ENCODE data around the gene ACR.

Gene ACR

GRCh38 chr22:50710221-50710620 is 27.8 kb upstream of the ACR start:
- no peaks in the 10 kb centered on the region for H3K4me1 Mint-ChIP-seq (ENCODE audit: low read depth)
- no peak overlapping the region for H3K27ac Mint-ChIP-seq
- H3K4me3 Mint-ChIP-seq, result no peak overlapping the region
- no peaks in the 10 kb centered on the region for H3K27me3 Mint-ChIP-seq
- no peaks in the 10 kb centered on the region for H3K36me3 Mint-ChIP-seq (ENCODE audit: low read depth)
- no peaks in the 10 kb centered on the region for H3K9me3 Mint-ChIP-seq

GRCh38 chr22:50710886-50711285 is 27.1 kb upstream of the ACR start:
- H3K27ac Mint-ChIP-seq, result no peak overlapping the region
- no peaks in the 10 kb centered on the region for H3K4me1 Mint-ChIP-seq (ENCODE audit: low read depth)
- no peaks in the 10 kb centered on the region for H3K36me3 Mint-ChIP-seq (ENCODE audit: low read depth)

GRCh38 chr22:50711446-50712340 is 26.3 kb upstream of the ACR start:
- no peaks in the 10 kb centered on the region for H3K4me1 Mint-ChIP-seq (ENCODE audit: low read depth)
- H3K36me3 Mint-ChIP-seq (ENCODE audit: low read depth), result no peaks in the 10 kb centered on the region
- no peak overlapping the region for H3K4me3 Mint-ChIP-seq
- H3K27me3 Mint-ChIP-seq, result no peaks in the 10 kb centered on the region
- H3K27ac Mint-ChIP-seq, result no peak overlapping the region
- no peaks in the 10 kb centered on the region for H3K9me3 Mint-ChIP-seq

More at GRCh38 chr22:50710886-50711285, 27.1 kb upstream of the ACR start:
- Mint-ChIP-seq H3K27me3 (no peaks in the 10 kb centered on the region), H3K9me3 (no peaks in the 10 kb centered on the region), H3K4me3 (no peak overlapping the region)

GRCh38 chr22:50712341-50713007 is 25.5 kb upstream of the ACR start:
- Mint-ChIP-seq H3K27ac (no peak overlapping the region), H3K4me1 (ENCODE audit: low read depth) (no peaks in the 10 kb centered on the region), H3K27me3 (no peaks in the 10 kb centered on the region), H3K4me3 (no peak overlapping the region), H3K36me3 (ENCODE audit: low read depth) (no peaks in the 10 kb centered on the region), H3K9me3 (no peaks in the 10 kb centered on the region)

GRCh38 chr22:50713008-50713385 is 25.0 kb upstream of the ACR start:
- Mint-ChIP-seq H3K4me1 (ENCODE audit: low read depth) (no peaks in the 10 kb centered on the region), H3K27ac (no peak overlapping the region), H3K27me3 (no peaks in the 10 kb centered on the region), H3K9me3 (no peaks in the 10 kb centered on the region), H3K36me3 (ENCODE audit: low read depth) (no peaks in the 10 kb centered on the region), H3K4me3 (no peak overlapping the region)

GRCh38 chr22:50713571-50714056 is 24.4 kb upstream of the ACR start:
- no peaks in the 10 kb centered on the region for H3K9me3 Mint-ChIP-seq
- H3K4me1 Mint-ChIP-seq (ENCODE audit: low read depth), result no peaks in the 10 kb centered on the region
- no peak overlapping the region for H3K4me3 Mint-ChIP-seq
- H3K36me3 Mint-ChIP-seq (ENCODE audit: low read depth), result no peaks in the 10 kb centered on the region
- no peaks in the 10 kb centered on the region for H3K27me3 Mint-ChIP-seq
- H3K27ac Mint-ChIP-seq, result no peak overlapping the region

- Mint-ChIP-seq H3K9me3 (no peaks in the 10 kb centered on the region), H3K4me1 (ENCODE audit: low read depth) (no peaks in the 10 kb centered on the region), H3K4me3 (no peak overlapping the region), H3K27ac (no peak overlapping the region), H3K27me3 (no peaks in the 10 kb centered on the region), H3K36me3 (ENCODE audit: low read depth) (no peaks in the 10 kb centered on the region)
Measured at GRCh38 chr22:50714150-50714549, 23.9 kb upstream of the ACR start.

GRCh38 chr22:50714631-50715179 is 23.3 kb upstream of the ACR start:
- H3K27me3 Mint-ChIP-seq, result no peaks in the 10 kb centered on the region
- H3K4me1 Mint-ChIP-seq (ENCODE audit: low read depth), result no peaks in the 10 kb centered on the region

GRCh38 chr22:50715250-50715649 is 22.8 kb upstream of the ACR start:
- Mint-ChIP-seq H3K4me1 (ENCODE audit: low read depth) (no peaks in the 10 kb centered on the region), H3K27me3 (no peaks in the 10 kb centered on the region), H3K27ac (no peak overlapping the region), H3K4me3 (no peak overlapping the region), H3K9me3 (no peaks in the 10 kb centered on the region), H3K36me3 (ENCODE audit: low read depth) (no peaks in the 10 kb centered on the region)

More at GRCh38 chr22:50714631-50715179, 23.3 kb upstream of the ACR start:
- H3K27ac Mint-ChIP-seq, result no peak overlapping the region
- no peaks in the 10 kb centered on the region for H3K9me3 Mint-ChIP-seq
- no peak overlapping the region for H3K4me3 Mint-ChIP-seq
- H3K36me3 Mint-ChIP-seq (ENCODE audit: low read depth), result no peaks in the 10 kb centered on the region

GRCh38 chr22:50715776-50716175 is 22.2 kb upstream of the ACR start:
- Mint-ChIP-seq H3K9me3 (no peaks in the 10 kb centered on the region), H3K27me3 (no peaks in the 10 kb centered on the region), H3K36me3 (ENCODE audit: low read depth) (no peaks in the 10 kb centered on the region), H3K4me3 (no peak overlapping the region), H3K27ac (no peak overlapping the region), H3K4me1 (ENCODE audit: low read depth) (no peaks in the 10 kb centered on the region)

GRCh38 chr22:50716290-50717024 is 21.5 kb upstream of the ACR start:
- H3K27ac Mint-ChIP-seq, result no peak overlapping the region
- no peak overlapping the region for H3K4me3 Mint-ChIP-seq
- no peaks in the 10 kb centered on the region for H3K36me3 Mint-ChIP-seq (ENCODE audit: low read depth)
- H3K27me3 Mint-ChIP-seq, result no peaks in the 10 kb centered on the region
- no peaks in the 10 kb centered on the region for H3K4me1 Mint-ChIP-seq (ENCODE audit: low read depth)
- no peaks in the 10 kb centered on the region for H3K9me3 Mint-ChIP-seq

- H3K27me3 Mint-ChIP-seq, result no peaks in the 10 kb centered on the region
- no peaks in the 10 kb centered on the region for H3K4me1 Mint-ChIP-seq (ENCODE audit: low read depth)
- H3K36me3 Mint-ChIP-seq (ENCODE audit: low read depth), result no peaks in the 10 kb centered on the region
- H3K4me3 Mint-ChIP-seq, result no peak overlapping the region
- no peak overlapping the region for H3K27ac Mint-ChIP-seq
- H3K9me3 Mint-ChIP-seq, result no peaks in the 10 kb centered on the region
Measured at GRCh38 chr22:50717709-50718351, 20.2 kb upstream of the ACR start.

GRCh38 chr22:50718352-50718709 is 19.7 kb upstream of the ACR start:
- H3K36me3 Mint-ChIP-seq (ENCODE audit: low read depth), result no peaks in the 10 kb centered on the region
- no peaks in the 10 kb centered on the region for H3K4me1 Mint-ChIP-seq (ENCODE audit: low read depth)
- H3K27ac Mint-ChIP-seq, result no peak overlapping the region
- no peaks in the 10 kb centered on the region for H3K9me3 Mint-ChIP-seq
- H3K4me3 Mint-ChIP-seq, result no peak overlapping the region
- H3K27me3 Mint-ChIP-seq, result no peaks in the 10 kb centered on the region

- Mint-ChIP-seq H3K27ac (no peak overlapping the region), H3K9me3 (no peaks in the 10 kb centered on the region), H3K4me1 (ENCODE audit: low read depth) (no peaks in the 10 kb centered on the region), H3K27me3 (no peaks in the 10 kb centered on the region), H3K4me3 (no peak overlapping the region), H3K36me3 (ENCODE audit: low read depth) (no peaks in the 10 kb centered on the region)
Measured at GRCh38 chr22:50719814-50720300, 18.1 kb upstream of the ACR start.

Data from stimulated activated naive CD8-positive, alpha-beta T cell treated with anti-CD3 and anti-CD28 coated beads, Interleukin-15, Interleukin-2, amounts not matched to agents 100 ng/mL and 50 ng/mL, for 24 hours (primary cell).